Small intestine (tissue), 7 donors: Measurements from ENCODE around the gene KLHL29. TPM values are rescaled to one million over a fixed set of nuclear protein-coding genes. Genes with fewer than 3 reads are reported as not detected.

Source experiments
- DNase-seq, 2 donors: peaks; one replicate each; pipeline versions ENCODE4 v3.0.0 to v3.0.0-alpha.2; 2013
- FAIRE-seq: peaks from 2 replicates; lab custom pipeline; 2012; peaks lifted over from hg19 to GRCh38; lab: Jason Lieb, UNC
- H3K27ac ChIP-seq, 3 donors: one replicate each; pipeline ENCODE4 v1.5.1; 2013; ENCODE audit warnings: low read length in 2 of 3, mild to moderate bottlenecking in 2 of 3, control low read depth in 1 of 3, inconsistent platforms in 1 of 3, low read depth in 1 of 3, moderate library complexity in 1 of 3
- H3K27me3 ChIP-seq, 3 donors: one replicate each; pipeline ENCODE4 v1.6.1; 2013; ENCODE audit warnings: low read length in 3 of 3, inconsistent platforms in 1 of 3; ENCODE audit not compliant: control insufficient read depth in 3 of 3, insufficient read depth in 3 of 3
- H3K36me3 ChIP-seq, 3 donors: one replicate each; pipeline ENCODE4 v1.6.1; 2013; ENCODE audit warnings: low read length in 3 of 3, inconsistent platforms in 1 of 3, low read depth in 1 of 3, mild to moderate bottlenecking in 1 of 3, moderate library complexity in 1 of 3; ENCODE audit not compliant: control insufficient read depth in 3 of 3, insufficient read depth in 2 of 3
- H3K4me1 ChIP-seq, 3 donors: one replicate each; pipeline ENCODE4 v1.6.1; 2013; ENCODE audit warnings: low read length in 2 of 3, inconsistent platforms in 1 of 3, low read depth in 1 of 3, mild to moderate bottlenecking in 1 of 3, moderate library complexity in 1 of 3; ENCODE audit not compliant: control insufficient read depth in 3 of 3, insufficient read depth in 2 of 3
- H3K4me3 ChIP-seq, 3 donors: one replicate each; pipeline ENCODE4 v1.5.1; 2013; ENCODE audit warnings: low read length in 3 of 3, control low read depth in 1 of 3, inconsistent platforms in 1 of 3, low read depth in 1 of 3, mild to moderate bottlenecking in 1 of 3, moderate library complexity in 1 of 3
- H3K9me3 ChIP-seq, 2 donors: one replicate each; pipeline ENCODE4 v1.6.1; 2013; ENCODE audit warnings: low read depth in 1 of 2, low read length in 1 of 2; ENCODE audit not compliant: control insufficient read depth in 2 of 2, insufficient read depth in 1 of 2
- WGBS, 3 donors: extraction: QIAGEN DNeasy Blood & Tissue Kit; methylation state at CpG; one replicate each; pipeline ENCODE4 v1.1.7; 2013; 5-methylcytosine and 5-hydroxymethylcytosine counted together
- polyA plus RNA-seq, 4 donors: library from polyadenylated mRNA; stranded (reverse) in 3 of 4; unstranded in 1 of 4; fragments of 200-250 nt in 3 of 4; fragments of 120-200 nt in 1 of 4; gene quantifications; one replicate each; pipeline versions ENCODE4 v1.2.1 to v1.2.3, GENCODE V29; 2013
- donor health status: healthy with polysubstance abuse.
- donor health status: control.
- donor health status: control.
- donor health status: Bipolar disorder and iron deficiency.
- donor health status: healthy.

KLHL29 gene
- polyA plus RNA-seq, 4 donors: 0.22 to 2.7 (median 1.4) TPM

DNA sequence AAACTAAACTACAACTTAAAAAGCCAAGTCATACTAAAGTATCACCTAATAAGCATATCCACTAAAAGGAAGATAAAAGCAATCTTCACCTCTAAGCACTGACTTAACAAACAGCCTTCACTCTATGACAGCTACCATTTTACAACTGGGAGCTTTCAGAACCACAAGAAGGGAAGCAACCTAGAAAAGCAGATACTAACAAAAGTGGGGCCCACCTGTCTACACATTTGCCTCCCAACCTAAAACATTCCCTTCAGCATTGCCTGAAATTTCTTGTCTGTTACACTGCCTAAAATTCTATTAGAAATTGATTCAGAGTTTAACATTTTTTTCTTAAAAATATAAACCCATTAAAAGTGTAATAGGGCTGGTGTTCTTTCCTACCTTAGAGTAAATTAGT, 370.0 kb downstream of the KLHL29 start:
- Histone ChIP-seq H3K27me3 (no peaks in the 10 kb centered on the region), H3K27ac (no peak overlapping the region), H3K4me1 (no peaks in the 10 kb centered on the region), H3K4me3 (no peak overlapping the region), H3K9me3 (no peaks in the 10 kb centered on the region), H3K36me3 (peaks cover 0 to 9% (median 2%) of the 10 kb centered on the region in 3 donors)
- FAIRE-seq (no peak), DNase-seq (no peak)

DNA sequence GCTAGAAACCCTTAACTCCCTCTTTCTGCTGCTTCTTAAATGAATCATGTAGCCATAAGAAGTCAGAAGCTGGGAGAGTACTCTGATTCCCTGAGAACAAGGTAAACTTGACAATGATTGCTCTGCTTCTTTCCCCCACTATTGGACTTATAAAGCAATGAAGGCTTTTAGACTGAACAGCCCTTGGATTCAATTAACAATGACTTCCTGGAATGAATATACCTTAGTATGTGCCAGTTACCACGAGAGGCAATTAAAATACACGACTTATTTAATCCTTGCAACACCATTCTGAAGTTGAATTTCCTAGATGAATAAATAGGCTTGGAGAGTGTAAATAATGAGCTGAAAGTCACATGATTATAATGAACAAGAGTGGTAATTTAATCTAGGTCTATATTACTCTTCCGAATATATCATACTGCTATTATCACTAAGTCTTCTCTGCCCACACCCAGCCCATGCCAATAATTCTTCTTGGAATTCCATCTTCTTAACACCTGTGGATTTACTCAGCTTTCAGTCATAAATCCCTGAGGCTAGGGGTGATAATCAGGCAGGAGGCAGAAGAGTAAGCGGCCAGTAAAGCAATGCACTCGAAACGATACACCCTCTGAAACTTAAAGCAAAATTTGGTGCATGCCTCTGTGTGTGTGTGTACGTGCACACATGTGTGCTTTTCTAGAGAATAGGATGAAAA, 371.8 kb downstream of the KLHL29 start:
- no peaks in the 10 kb centered on the region for H3K27me3 ChIP-seq
- no peak for FAIRE-seq

DNA sequence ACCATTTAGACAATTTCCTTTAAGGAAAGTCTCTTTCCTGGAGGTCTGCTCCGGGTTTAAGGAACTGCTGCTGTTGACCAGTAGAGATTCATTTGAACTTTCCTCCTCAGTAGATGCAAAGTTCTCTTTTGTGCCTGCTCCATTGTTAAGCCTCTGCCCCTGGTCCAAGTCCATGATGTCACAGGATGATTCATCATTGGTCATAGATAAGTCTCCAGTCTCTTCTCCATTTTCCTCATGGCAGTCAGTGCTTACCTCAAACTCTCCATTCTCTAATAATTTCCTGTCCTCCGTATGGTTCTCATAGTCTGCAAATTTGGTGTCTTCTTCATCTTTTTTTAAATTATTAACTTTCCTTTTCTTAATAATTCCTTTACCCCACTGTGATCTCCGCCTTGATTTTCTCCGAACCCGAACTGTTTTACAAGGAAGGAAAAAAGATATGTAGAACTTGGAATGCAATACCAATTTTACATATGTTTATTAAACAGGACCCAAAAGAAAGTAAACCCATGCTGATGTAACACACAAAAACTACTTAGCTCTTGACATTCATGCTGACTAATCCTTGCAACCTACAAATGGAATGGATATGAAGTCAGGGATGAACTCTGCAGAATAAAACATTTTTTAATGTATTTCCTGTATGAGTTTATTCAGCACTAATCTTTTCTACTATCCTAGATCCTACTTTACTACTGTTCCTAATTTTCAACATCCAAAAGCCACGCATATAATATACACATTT, 372.9 kb downstream of the KLHL29 start:
- H3K27ac ChIP-seq: peak overlapping the region in 1 of 3 donors; percentile 24
- WGBS, 3 donors: 81 to 88% (median 83%) methylated on average over 6 of the region's 6 CpGs
- no peaks in the 10 kb centered on the region for H3K27me3 ChIP-seq
- H3K9me3 ChIP-seq: no peaks in the 10 kb centered on the region
- no peaks in the 10 kb centered on the region for H3K4me1 ChIP-seq
- peaks cover 0 to 5% (median 4%) of the 10 kb centered on the region in 3 donors for H3K36me3 ChIP-seq
- no peak overlapping the region for H3K4me3 ChIP-seq
- DNase-seq (peak; percentile 46 to 88), FAIRE-seq (no peak)

More for the DNA sequence above, 371.8 kb downstream of the KLHL29 start:
- Histone ChIP-seq H3K36me3 (peaks cover 0 to 6% (median 4%) of the 10 kb centered on the region in 3 donors), H3K27ac (no peak overlapping the region), H3K9me3 (no peaks in the 10 kb centered on the region), H3K4me1 (no peaks in the 10 kb centered on the region), H3K4me3 (no peak overlapping the region)
- 82 to 93% (median 88%) methylated on average over 7 of the region's 7 CpGs for WGBS, 3 donors
- DNase-seq: no peak
